Fibroblast of the aortic adventitia (primary cell): ENCODE data around the gene MRPL4. TPM values are rescaled to one million over a fixed set of nuclear protein-coding genes. Genes with fewer than 3 reads are reported as not detected.
A peak's percentile ranks its signal among the peaks of the same experiment; 100 is the strongest.

ENCODE experiments used
- DNase-seq: peaks from one replicate; pipeline ENCODE4 v3.0.0-alpha.2; 2010; ENCODE audit warnings: low read depth
- H3K4me3 ChIP-seq: 2 replicates; pipeline ENCODE4 v1.5.1; 2011; ENCODE audit warnings: low read depth, mild to moderate bottlenecking, control low read depth, low read length, moderate library complexity
- CTCF ChIP-seq: IDR thresholded peaks from 2 replicates; pipeline ENCODE4 v1.5.1; 2011; ENCODE audit warnings: mild to moderate bottlenecking, low read length, control low read depth, inconsistent platforms; ENCODE audit not compliant: insufficient read depth
- total RNA-seq: library from RNA; depleted of rRNA; stranded (reverse); fragments of >200 nt; gene quantifications from 2 replicates; pipeline ENCODE4 v1.2.3, GENCODE V29; 2012; ENCODE audit warnings: low replicate concordance

The MRPL4 gene
- total RNA-seq, 1 donor: 33.9 TPM

- no peak for DNase-seq
- TF ChIP-seq CTCF: no peak
- H3K4me3 ChIP-seq: no peak overlapping the region
These were observed 8.1 kb downstream of the MRPL4 start for GRCh38 chr19:10260141-10260584.

GRCh38 chr19:10262771-10263170 lies 10.8 kb downstream of the MRPL4 start:
- no peak overlapping the region for H3K4me3 ChIP-seq
- DNase-seq: peak; percentile 18
- no peak for TF ChIP-seq CTCF

GRCh38 chr19:10266706-10267105 lies 14.7 kb downstream of the MRPL4 start:
- no peak for DNase-seq
- no peak for TF ChIP-seq CTCF
- H3K4me3 ChIP-seq: no peak overlapping the region

- no peak for TF ChIP-seq CTCF
- H3K4me3 ChIP-seq: no peak overlapping the region
- DNase-seq: no peak
These were observed 16.1 kb downstream of the MRPL4 start for GRCh38 chr19:10268071-10268470.

GRCh38 chr19:10269333-10270179 lies 17.5 kb downstream of the MRPL4 start:
- peak; percentile 73 for DNase-seq
- peak overlapping the region; percentile 13 for H3K4me3 ChIP-seq
- peak; percentile 95 for TF ChIP-seq CTCF

GRCh38 chr19:10270180-10270615 lies 18.2 kb downstream of the MRPL4 start:
- TF ChIP-seq CTCF: no peak
- peak overlapping the region; percentile 69 for H3K4me3 ChIP-seq
- DNase-seq: no peak
